NCI-H2029 (cell line): ENCODE measurements around the gene GCH1.
"Not testable (repeated sequence)": the region's sequence is repeated elsewhere in the genome, so short reads cannot be mapped to it uniquely, and the experiment has no call there.

Experiments used
- DNase-seq: peaks from one replicate; lab custom pipeline; 2025; lab: John Stamatoyannopoulos, UW

Gene GCH1

GRCh38 chr14:54902521-54903420, at the start of gene GCH1:
TSS of gene GCH1 (minus strand) at chr14:54902826. CDS start at chr14:54902663, 163 bp downstream.
- DNase-seq, result peak; percentile 84

GRCh38 chr14:54947230-54947629, 44.6 kb upstream of the GCH1 start:
- DNase-seq, result no peak

GRCh38 chr14:54946500-54946899, 43.9 kb upstream of the GCH1 start:
- no peak for DNase-seq

- DNase-seq, result no peak
Measured at GRCh38 chr14:54944737-54945391, 42.2 kb upstream of the GCH1 start.

- DNase-seq, result no peak
Measured at GRCh38 chr14:54942913-54943312, 40.3 kb upstream of the GCH1 start.

- DNase-seq, result no peak
Measured at GRCh38 chr14:54936816-54937215, 34.2 kb upstream of the GCH1 start.

- DNase-seq, result no peak
Measured at GRCh38 chr14:54935958-54936357, 33.3 kb upstream of the GCH1 start.

GRCh38 chr14:54935100-54935499, 32.5 kb upstream of the GCH1 start:
- DNase-seq, result no peak

- no peak for DNase-seq
Measured at GRCh38 chr14:54933006-54933405, 30.4 kb upstream of the GCH1 start.

GRCh38 chr14:54931598-54932340, 29.1 kb upstream of the GCH1 start:
- no peak for DNase-seq

GRCh38 chr14:54931101-54931500, 28.5 kb upstream of the GCH1 start:
- no peak for DNase-seq

GRCh38 chr14:54929556-54929955, 26.9 kb upstream of the GCH1 start:
- DNase-seq, result peak; percentile 78

- no peak for DNase-seq
Measured at GRCh38 chr14:54928216-54928615, 25.6 kb upstream of the GCH1 start.

- DNase-seq, result no peak
Measured at GRCh38 chr14:54927551-54927950, 24.9 kb upstream of the GCH1 start.

- not testable (repeated sequence) for DNase-seq
Measured at GRCh38 chr14:54926570-54926969, 23.9 kb upstream of the GCH1 start.

- DNase-seq, result peak; percentile 16
Measured at GRCh38 chr14:54922598-54922997, 20.0 kb upstream of the GCH1 start.

GRCh38 chr14:54920052-54920451, 17.4 kb upstream of the GCH1 start:
- DNase-seq, result peak; percentile 85

- peak; percentile 31 for DNase-seq
Measured at GRCh38 chr14:54919330-54919729, 16.7 kb upstream of the GCH1 start.

GRCh38 chr14:54918427-54918826, 15.8 kb upstream of the GCH1 start:
- no peak for DNase-seq

- DNase-seq, result no peak
Measured at GRCh38 chr14:54916101-54916500, 13.5 kb upstream of the GCH1 start.

GRCh38 chr14:54909817-54910558, 7.4 kb upstream of the GCH1 start:
- peak; percentile 36 for DNase-seq

GRCh38 chr14:54908973-54909372, 6.3 kb upstream of the GCH1 start:
- DNase-seq, result not testable (repeated sequence)
